Activated CD4-positive, alpha-beta T cell treated with anti-CD3 and anti-CD28 coated beads, Interleukin-2, amount 10 ng/mL, durations not matched to agents 7 days and 5 days (primary cell): ENCODE measurements around the gene CAPN12. TPM values are rescaled to one million over a fixed set of nuclear protein-coding genes. Genes with fewer than 3 reads are reported as not detected.
"Not testable (repeated sequence)": the region's sequence is repeated elsewhere in the genome, so short reads cannot be mapped to it uniquely, and the experiment has no call there.

Source experiments
- CTCF ChIA-PET: fragments of 350-600 bp; sonication (Branson Sonifier 250); formaldehyde crosslinking; loops from one replicate; lab custom pipeline; 2021; ENCODE audit warnings: antibody characterized with exemption; lab: Charles Lee
- POLR2A ChIA-PET: fragments of 350-600 bp; sonication (Branson Sonifier 250); formaldehyde crosslinking; loops from one replicate; lab custom pipeline; 2021; ENCODE audit warnings: antibody characterized with exemption; lab: Charles Lee
- DNase-seq: peaks from one replicate; pipeline ENCODE4 v3.0.0-alpha.2; 2020
- H3K27ac Mint-ChIP-seq: one replicate; pipeline ENCODE4 v1.8.0; 2021; ENCODE audit warnings: mild to moderate bottlenecking, moderate library complexity, mixed read lengths
- H3K27me3 Mint-ChIP-seq: one replicate; pipeline ENCODE4 v1.8.0; 2021; ENCODE audit warnings: mixed read lengths
- H3K36me3 Mint-ChIP-seq: one replicate; pipeline ENCODE4 v1.8.0; 2021; ENCODE audit warnings: low read depth, mixed read lengths
- H3K4me1 Mint-ChIP-seq: one replicate; pipeline ENCODE4 v1.8.0; 2021; ENCODE audit warnings: mixed read lengths
- H3K4me3 Mint-ChIP-seq: one replicate; pipeline ENCODE4 v1.8.0; 2021; ENCODE audit warnings: mild to moderate bottlenecking, moderate library complexity, mixed read lengths
- H3K9me3 Mint-ChIP-seq: one replicate; pipeline ENCODE4 v1.8.0; 2021; ENCODE audit warnings: mixed read lengths
- total RNA-seq, 2 experiments: library from RNA; stranded (reverse); gene quantifications; one replicate each; pipeline ENCODE4 v1.2.3, GENCODE V29; 2021

CAPN12 gene
- total RNA-seq, 2 experiments from 2014 or later: 3.5 to 3.7 TPM

- peaks cover 4% of the 10 kb centered on the region for H3K4me1 Mint-ChIP-seq
- CTCF ChIA-PET: interaction anchor here (0.6 kb wide), 1 partner anchor 102 kb away, joined by 4 read pairs; no protein-coding TSS in a partner anchor
- peaks cover 2% of the 10 kb centered on the region for H3K27me3 Mint-ChIP-seq
- POLR2A ChIA-PET: no interaction called here
- H3K4me3 Mint-ChIP-seq: no peak overlapping the region
- DNase-seq: no peak
- H3K9me3 Mint-ChIP-seq: no peaks in the 10 kb centered on the region
- H3K27ac Mint-ChIP-seq: no peak overlapping the region
- H3K36me3 Mint-ChIP-seq: no peaks in the 10 kb centered on the region
Measured at GRCh38 chr19:38763795-38764220, 19.5 kb upstream of the CAPN12 start.

GRCh38 chr19:38761884-38762389 lies 17.7 kb upstream of the CAPN12 start:
- CTCF ChIA-PET, H3K36me3 Mint-ChIP-seq, DNase-seq, H3K9me3 Mint-ChIP-seq, H3K27me3 Mint-ChIP-seq, H3K27ac Mint-ChIP-seq, H3K4me3 Mint-ChIP-seq, H3K4me1 Mint-ChIP-seq: not testable (repeated sequence)
- POLR2A ChIA-PET: interaction anchor here (0.6 kb wide), 2 partner anchors 42 to 120 kb away, joined by 3 to 6 read pairs; no protein-coding TSS in a partner anchor

DNA sequence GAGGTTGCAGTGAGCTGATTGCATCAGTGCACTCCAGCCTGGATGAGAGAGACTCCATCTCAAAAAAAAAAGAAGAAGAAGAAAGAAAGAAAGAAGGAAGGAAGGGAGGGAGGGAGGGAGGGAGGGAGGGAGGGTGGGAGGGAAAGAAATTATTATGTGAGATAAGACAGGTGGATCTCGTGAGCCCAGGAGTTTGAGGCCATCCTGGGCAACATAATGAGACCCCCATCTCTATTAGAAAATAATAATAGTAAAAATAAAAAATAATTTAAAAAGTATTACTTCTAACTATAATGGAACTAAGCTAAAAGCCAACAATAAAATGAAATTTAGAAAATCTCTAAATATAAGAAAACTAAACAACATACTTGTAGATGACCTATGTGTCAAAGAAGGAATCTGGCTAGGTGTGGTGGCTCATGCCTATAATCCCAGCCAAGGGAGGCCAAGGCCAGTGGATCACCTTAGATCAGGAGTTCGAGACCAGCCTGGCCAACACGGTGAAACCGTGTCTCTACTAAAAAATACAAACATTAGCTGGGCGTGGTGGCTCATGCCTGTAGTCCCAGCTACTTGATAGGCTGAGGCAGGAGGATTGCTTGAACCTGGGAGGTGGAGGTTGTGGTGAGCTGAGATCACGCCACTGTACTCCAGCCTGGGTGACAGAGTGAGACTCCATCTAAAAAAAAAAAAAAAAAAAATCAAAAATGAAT lies 16.7 kb upstream of the CAPN12 start:
- not testable (repeated sequence) for DNase-seq, H3K36me3 Mint-ChIP-seq, H3K4me3 Mint-ChIP-seq, H3K27me3 Mint-ChIP-seq, H3K27ac Mint-ChIP-seq, H3K4me1 Mint-ChIP-seq, H3K9me3 Mint-ChIP-seq
- POLR2A ChIA-PET: interaction anchor here (0.6 to 0.8 kb wide), 2 partner anchors 8 to 121 kb away, joined by 3 to 6 read pairs; no protein-coding TSS in a partner anchor
- CTCF ChIA-PET: interaction anchor here (0.6 kb wide), 2 partner anchors 9 to 25 kb away, joined by 3 read pairs; no protein-coding TSS in a partner anchor

- CTCF ChIA-PET: no interaction called here
- POLR2A ChIA-PET: no interaction called here
- no peaks in the 10 kb centered on the region for H3K9me3 Mint-ChIP-seq
Measured at GRCh38 chr19:38759590-38760003, 15.3 kb upstream of the CAPN12 start.

GRCh38 chr19:38754196-38754595 lies 9.9 kb upstream of the CAPN12 start:
- DNase-seq, CTCF ChIA-PET, POLR2A ChIA-PET, H3K4me3 Mint-ChIP-seq, H3K4me1 Mint-ChIP-seq, H3K36me3 Mint-ChIP-seq, H3K27ac Mint-ChIP-seq, H3K9me3 Mint-ChIP-seq: not testable (repeated sequence)
- H3K27me3 Mint-ChIP-seq: peaks cover 14% of the 10 kb centered on the region

More at GRCh38 chr19:38759590-38760003, 15.3 kb upstream of the CAPN12 start:
- Mint-ChIP-seq H3K27me3 (no peaks in the 10 kb centered on the region), H3K4me1 (peaks cover 2% of the 10 kb centered on the region), H3K36me3 (no peaks in the 10 kb centered on the region), H3K27ac (no peak overlapping the region), H3K4me3 (no peak overlapping the region)
- DNase-seq: no peak

GRCh38 chr19:38753783-38754182 lies 9.5 kb upstream of the CAPN12 start:
- H3K4me1 Mint-ChIP-seq, DNase-seq, CTCF ChIA-PET, H3K4me3 Mint-ChIP-seq, H3K27ac Mint-ChIP-seq, H3K9me3 Mint-ChIP-seq, POLR2A ChIA-PET, H3K36me3 Mint-ChIP-seq: not testable (repeated sequence)
- H3K27me3 Mint-ChIP-seq: peaks cover 14% of the 10 kb centered on the region

- Mint-ChIP-seq H3K36me3 (no peaks in the 10 kb centered on the region), H3K4me3 (no peak overlapping the region), H3K4me1 (peaks cover 4% of the 10 kb centered on the region), H3K27ac (no peak overlapping the region), H3K27me3 (peaks cover 8% of the 10 kb centered on the region), H3K9me3 (no peaks in the 10 kb centered on the region)
- CTCF ChIA-PET: no interaction called here
- POLR2A ChIA-PET: no interaction called here
- DNase-seq: no peak
Measured at GRCh38 chr19:38745316-38745715, 1.0 kb upstream of the CAPN12 start.

DNA sequence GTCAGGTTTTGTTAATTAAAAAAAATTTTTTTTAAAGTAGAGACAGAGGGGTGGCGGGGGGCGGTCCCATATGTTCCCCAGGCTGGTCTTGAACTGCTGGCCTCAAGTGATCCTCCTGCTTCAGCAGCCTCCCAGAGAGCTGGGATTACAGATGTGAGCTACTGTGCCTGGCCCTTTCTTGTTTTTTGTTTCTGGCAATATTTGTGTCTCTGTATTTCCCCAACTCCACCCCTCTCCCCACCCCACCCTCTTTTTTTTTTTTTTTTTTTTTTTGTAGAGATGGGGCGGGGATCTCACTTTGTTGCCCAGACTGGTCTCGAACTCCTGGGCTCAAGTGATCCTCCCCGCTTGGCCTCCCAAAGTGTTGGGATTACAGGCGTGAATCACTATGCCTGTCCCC lies 600 bp upstream of the CAPN12 start:
- ChIA-PET POLR2A (no interaction called here), CTCF (no interaction called here)
- DNase-seq: no peak
- H3K4me1 Mint-ChIP-seq: peaks cover 5% of the 10 kb centered on the region
- H3K27ac Mint-ChIP-seq: no peak overlapping the region
- no peak overlapping the region for H3K4me3 Mint-ChIP-seq
- H3K27me3 Mint-ChIP-seq: peaks cover 4% of the 10 kb centered on the region
- H3K9me3 Mint-ChIP-seq: no peaks in the 10 kb centered on the region
- H3K36me3 Mint-ChIP-seq: no peaks in the 10 kb centered on the region

GRCh38 chr19:38743394-38744297 lies 628 bp downstream of the CAPN12 start:
- Mint-ChIP-seq H3K4me1 (peaks cover 11% of the 10 kb centered on the region), H3K4me3 (no peak overlapping the region), H3K9me3 (no peaks in the 10 kb centered on the region), H3K27ac (no peak overlapping the region), H3K27me3 (peaks cover 4% of the 10 kb centered on the region), H3K36me3 (no peaks in the 10 kb centered on the region)
- ChIA-PET CTCF (interaction anchor here (0.6 to 1.4 kb wide), 2 partner anchors 14 to 1970 kb away, joined by 4 to 5 read pairs; no protein-coding TSS in a partner anchor), POLR2A (no interaction called here)
- DNase-seq: no peak

DNA sequence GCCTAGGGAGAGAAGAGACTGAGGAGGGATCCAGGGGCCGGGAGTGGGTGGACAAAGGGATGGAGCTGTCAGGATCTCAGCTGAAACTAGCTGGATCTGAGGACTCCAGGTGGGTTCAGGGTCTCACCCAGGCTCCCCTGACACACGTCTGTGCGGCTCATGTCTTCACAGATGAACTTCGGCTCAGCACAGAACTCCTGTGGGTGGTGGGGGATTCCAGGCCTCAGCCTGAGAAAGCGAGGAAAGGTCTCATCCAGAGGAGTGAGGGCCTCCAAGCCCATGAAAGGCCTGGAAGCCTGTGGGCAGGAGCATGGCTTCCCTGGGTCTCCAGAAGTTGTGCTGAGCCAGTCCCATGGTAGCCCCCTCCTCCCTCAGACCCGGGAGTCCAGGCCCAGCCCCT lies 1.4 kb downstream of the CAPN12 start:
- no peak overlapping the region for H3K4me3 Mint-ChIP-seq
- H3K9me3 Mint-ChIP-seq: no peaks in the 10 kb centered on the region
- ChIA-PET POLR2A (no interaction called here), CTCF (interaction anchor here (0.6 to 1.4 kb wide), 2 partner anchors 15 to 1971 kb away, joined by 4 to 5 read pairs; no protein-coding TSS in a partner anchor)
- peaks cover 13% of the 10 kb centered on the region for H3K4me1 Mint-ChIP-seq
- H3K36me3 Mint-ChIP-seq: no peaks in the 10 kb centered on the region
- DNase-seq: no peak
- peaks cover 1% of the 10 kb centered on the region for H3K27me3 Mint-ChIP-seq
- H3K27ac Mint-ChIP-seq: no peak overlapping the region

GRCh38 chr19:38742296-38742695 lies 2.0 kb downstream of the CAPN12 start:
- H3K4me1 Mint-ChIP-seq: peaks cover 18% of the 10 kb centered on the region
- peaks cover 5% of the 10 kb centered on the region for H3K27me3 Mint-ChIP-seq
- no peak overlapping the region for H3K4me3 Mint-ChIP-seq
- H3K27ac Mint-ChIP-seq: peak overlapping the region; percentile 75
- H3K36me3 Mint-ChIP-seq: no peaks in the 10 kb centered on the region
- DNase-seq: no peak
- CTCF ChIA-PET: interaction anchor here (0.6 to 1.4 kb wide), 2 partner anchors 16 to 59 kb away, joined by 3 to 5 read pairs; no protein-coding TSS in a partner anchor
- no peaks in the 10 kb centered on the region for H3K9me3 Mint-ChIP-seq
- POLR2A ChIA-PET: no interaction called here

DNA sequence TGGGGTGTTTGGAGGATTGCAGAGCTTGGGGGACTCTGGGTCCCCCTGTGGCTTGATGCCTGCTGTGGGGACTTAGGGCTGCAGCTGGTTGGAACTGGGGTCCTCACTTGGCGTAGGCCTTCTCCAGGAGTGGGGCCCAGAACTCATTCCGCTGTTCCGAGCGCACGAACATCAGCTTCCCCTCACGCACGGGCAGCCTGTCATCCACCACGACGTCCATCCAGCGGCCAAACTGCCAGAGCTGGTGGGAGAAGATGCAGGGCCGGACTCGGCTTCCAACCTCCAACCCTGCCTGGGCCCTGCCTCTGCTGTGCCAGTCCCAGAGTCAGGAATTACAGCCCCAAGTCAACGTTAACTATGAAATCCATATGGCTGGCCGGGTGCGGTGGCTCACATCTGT lies 2.6 kb downstream of the CAPN12 start:
- H3K27me3 Mint-ChIP-seq: peaks cover 5% of the 10 kb centered on the region
- DNase-seq: no peak
- POLR2A ChIA-PET: no interaction called here
- CTCF ChIA-PET: no interaction called here
- peaks cover 18% of the 10 kb centered on the region for H3K4me1 Mint-ChIP-seq
- no peak overlapping the region for H3K27ac Mint-ChIP-seq
- no peaks in the 10 kb centered on the region for H3K36me3 Mint-ChIP-seq
- no peaks in the 10 kb centered on the region for H3K9me3 Mint-ChIP-seq
- no peak overlapping the region for H3K4me3 Mint-ChIP-seq
